Adrenal gland (tissue), 12 donors: ENCODE results near the gene TBC1D32. TPM values are rescaled to one million over a fixed set of nuclear protein-coding genes. Genes with fewer than 3 reads are reported as not detected.
"Not testable (repeated sequence)": the region's sequence is repeated elsewhere in the genome, so short reads cannot be mapped to it uniquely, and the experiment has no call there.

Experiments
- DNase-seq, 7 donors: peaks; one replicate each; pipeline ENCODE4 v3.0.0-alpha.2; 2019 to 2020
- H3K27ac ChIP-seq, 5 donors: fragments of 200-600 bp; sonication (generic) in 4 of 5; 1 replicate in 3 of 5; 2 replicates in 2 of 5; pipeline versions ENCODE4 v1.5.1 to v1.8.0; 2016 to 2020; ENCODE audit warnings: mild to moderate bottlenecking in 1 of 5
- H3K27me3 ChIP-seq: fragments of 200-600 bp; 2 replicates; pipeline ENCODE4 v1.8.0; 2021
- H3K36me3 ChIP-seq, 2 donors: fragments of 200-600 bp; replicated peaks in 1 of 2; 1 replicate in 1 of 2; 2 replicates in 1 of 2; pipeline versions ENCODE4 v1.5.1 to v1.8.0; 2018 to 2022
- H3K4me1 ChIP-seq, 2 donors: fragments of 200-600 bp; replicated peaks in 1 of 2; 1 replicate in 1 of 2; 2 replicates in 1 of 2; pipeline versions ENCODE4 v1.5.1 to v1.8.0; 2018 to 2021
- H3K4me3 ChIP-seq, 4 donors: fragments of 200-600 bp; sonication (generic) in 3 of 4; one replicate each; pipeline ENCODE4 v1.5.1; 2016 to 2018
- H3K9me3 ChIP-seq, 3 donors: fragments of 200-600 bp; sonication (generic) in 1 of 3; replicated peaks in 1 of 3; 1 replicate in 2 of 3; 2 replicates in 1 of 3; pipeline versions ENCODE4 v1.5.1 to v1.8.0; 2016 to 2021
- CTCF ChIP-seq, 6 experiments: fragments of 450-650 bp in 4 of 6; fragments of 200-600 bp in 2 of 6; sonication (generic) in 1 of 6; IDR thresholded peaks; 1 replicate in 5 of 6; 2 replicates in 1 of 6; pipeline versions ENCODE4 v1.5.1 to v1.8.0; 2016 to 2021; ENCODE audit warnings: antibody characterized with exemption in 6 of 6, mild to moderate bottlenecking in 2 of 6, moderate library complexity in 1 of 6
- POLR2A ChIP-seq, 2 donors: fragments of 450-650 bp; IDR thresholded peaks; one replicate each; pipeline ENCODE4 v1.6.1; 2017; ENCODE audit warnings: antibody characterized with exemption in 2 of 2, mild to moderate bottlenecking in 2 of 2, moderate library complexity in 1 of 2
- WGBS, 4 donors: extraction: QIAGEN DNeasy Blood & Tissue Kit in 2 of 4; methylation state at CpG; one replicate each; pipeline versions ENCODE4 v1.1.5 to v1.1.7; 2013 to 2017; 5-methylcytosine and 5-hydroxymethylcytosine counted together
- intact Hi-C, 2 donors: fragments of 100-400 bp; cut with DNase I; formaldehyde crosslinking; loops; one replicate each; pipeline versions ENCODE4 v1.14.1 to v1.15.0; 2022 to 2023
- polyA plus RNA-seq, 3 donors: library from polyadenylated mRNA; stranded (reverse); fragments of 200-250 nt in 2 of 3; fragments of 350-450 nt in 1 of 3; fragmentation: Illumina TruSeq in 1 of 3; extraction: RNeasy Lipid Tissue Mini Kit (QIAGEN cat#74804) in 1 of 3; gene quantifications; one replicate each; pipeline ENCODE4 v1.2.3, GENCODE V29; 2013 to 2014
- total RNA-seq, 9 donors: library from RNA; depleted of rRNA in 4 of 9; stranded (reverse); fragments of >200 nt in 4 of 9; fragments of 120-200 nt in 1 of 9; fragmentation: NEBNext Ultra II Directional in 1 of 9; extraction: Animal tissue kit (Norgen Biotek cat#: 25700) in 1 of 9; gene quantifications; one replicate each; pipeline versions ENCODE4 v1.1.0 to v1.2.4, GENCODE V29; 2013 to 2023
- donor health status: healthy with polysubstance abuse.
- donor health status: Bipolar disorder and iron deficiency.
- donor health status: DM: yes; HTN: yes; CAD: no.
- donor health status: DM: no; HTN: no; CAD: no.
- donor health status: DM: no; HTN: no; CAD: no.
- donor health status: DM: yes; HTN: yes; CAD: no.

The TBC1D32 gene
- total and polyA plus RNA-seq, 12 donors = 1.9 to 41.5 (median 9.0) TPM

GRCh38 chr6:121321282-121321681, 13.0 kb downstream of the TBC1D32 start:
- no peak overlapping the region for H3K4me3 ChIP-seq
- H3K27ac ChIP-seq = no peak overlapping the region
- no peak for DNase-seq
- no peaks in the 10 kb centered on the region for H3K9me3 ChIP-seq
- intact Hi-C loops = no loop called here
- no peaks in the 10 kb centered on the region for H3K4me1 ChIP-seq
- no peaks in the 10 kb centered on the region for H3K36me3 ChIP-seq
- TF ChIP-seq CTCF (IDR thresholded peaks at IDR 0.05) = no peak
- TF ChIP-seq POLR2A (IDR thresholded peaks at IDR 0.05) = no peak
- H3K27me3 ChIP-seq = no peaks in the 10 kb centered on the region
- WGBS, 4 donors = 80 to 87% (median 84%) methylated on average over 4 of the region's 4 CpGs

DNA sequence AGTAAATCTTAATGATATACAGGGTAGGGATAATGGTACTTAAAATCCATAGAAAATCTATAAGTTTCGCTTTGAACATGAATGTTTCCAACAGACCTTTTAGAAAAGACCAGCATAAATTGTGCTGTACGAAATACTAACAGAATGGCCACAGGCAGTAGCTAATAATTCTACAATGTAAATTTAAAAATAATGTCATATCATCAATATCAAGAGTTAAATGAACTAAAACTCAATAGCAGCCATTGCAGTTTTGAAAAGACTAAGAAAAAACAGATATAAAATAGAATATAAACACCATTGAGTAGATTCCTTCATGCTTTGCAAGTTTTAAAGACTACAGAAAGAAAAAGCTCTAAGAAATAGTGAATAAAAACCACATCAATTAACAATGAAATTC, 14.7 kb downstream of the TBC1D32 start:
- H3K27ac ChIP-seq = no peak overlapping the region
- no peaks in the 10 kb centered on the region for H3K36me3 ChIP-seq
- WGBS, 4 donors = 90 to 94% (median 92%) methylated on average over 2 of the region's 2 CpGs
- no peaks in the 10 kb centered on the region for H3K9me3 ChIP-seq
- peak overlapping the region in 1 of 4 donors; percentile 42 for H3K4me3 ChIP-seq
- no peaks in the 10 kb centered on the region for H3K4me1 ChIP-seq
- intact Hi-C loops = no loop called here
- DNase-seq = no peak
- TF ChIP-seq POLR2A (IDR thresholded peaks at IDR 0.05) (no peak), CTCF (IDR thresholded peaks at IDR 0.05) (no peak)
- H3K27me3 ChIP-seq = no peaks in the 10 kb centered on the region

DNA sequence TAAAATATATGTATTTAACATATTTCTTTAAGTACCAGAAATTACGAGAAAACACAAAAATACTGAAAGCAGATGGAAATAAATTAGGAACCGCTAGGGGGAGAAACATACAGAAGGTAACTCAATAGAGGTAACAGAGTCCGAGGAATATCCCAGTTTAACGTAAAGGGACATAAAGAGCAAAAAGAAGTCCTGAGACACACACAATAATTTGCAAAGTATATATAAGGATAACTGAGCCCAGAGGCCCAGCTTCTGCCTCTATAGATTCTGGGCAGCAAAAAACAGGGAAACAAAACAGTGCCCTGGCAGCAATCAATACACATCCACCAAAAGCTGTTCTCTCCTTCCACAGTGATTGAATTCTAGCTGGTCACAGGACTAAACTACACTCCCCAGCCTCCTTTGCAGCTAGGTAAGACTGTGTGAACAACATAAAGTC, 15.1 kb downstream of the TBC1D32 start:
- H3K27me3 ChIP-seq = no peaks in the 10 kb centered on the region
- no peaks in the 10 kb centered on the region for H3K4me1 ChIP-seq
- no peaks in the 10 kb centered on the region for H3K36me3 ChIP-seq
- TF ChIP-seq CTCF (IDR thresholded peaks at IDR 0.05) = peak; percentile 46 to 63 (median 58)
- no peak for TF ChIP-seq POLR2A (IDR thresholded peaks at IDR 0.05)
- DNase-seq = no peak
- H3K27ac ChIP-seq = no peak overlapping the region
- H3K4me3 ChIP-seq = peak overlapping the region in 1 of 4 donors; percentile 42
- intact Hi-C loops = no loop called here
- no peaks in the 10 kb centered on the region for H3K9me3 ChIP-seq
- WGBS, 4 donors = 19 to 29% (median 23%) methylated on average over 4 of the region's 4 CpGs

DNA sequence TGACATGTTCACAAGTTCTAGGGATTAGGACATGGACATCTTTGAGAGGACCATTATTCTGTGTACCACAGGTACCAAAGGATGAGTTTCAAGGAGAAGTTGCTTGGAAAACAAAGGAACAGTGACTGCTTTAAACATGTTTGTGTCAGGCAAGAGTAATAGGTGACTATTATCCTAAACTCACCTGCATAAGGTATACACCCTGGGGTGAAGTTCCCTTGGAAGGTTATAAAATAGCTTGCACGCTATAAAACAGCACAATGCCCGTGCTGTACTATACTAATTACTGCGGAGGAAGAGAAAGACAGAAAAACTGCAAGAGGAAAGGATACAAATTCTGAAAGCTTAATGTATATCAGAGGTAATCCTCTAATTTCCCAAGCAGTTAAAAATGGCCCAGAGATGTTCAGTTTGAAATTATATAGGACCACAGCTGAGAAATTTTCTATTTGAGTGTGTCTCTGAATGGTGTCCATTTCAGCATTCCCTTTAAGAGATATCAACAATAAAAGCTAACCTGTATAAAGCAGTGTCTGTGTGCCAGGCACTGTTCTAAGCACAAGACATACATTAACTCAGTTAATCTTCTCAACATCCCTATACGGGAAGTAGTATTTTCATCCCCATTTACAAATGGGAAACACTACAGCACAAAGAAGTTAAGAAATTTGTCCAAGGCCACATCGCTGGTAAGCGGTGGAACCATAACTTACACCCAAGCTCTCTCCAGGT, 19.7 kb downstream of the TBC1D32 start:
- H3K27ac ChIP-seq = no peak overlapping the region
- H3K4me3 ChIP-seq = no peak overlapping the region
- no peak for DNase-seq
- H3K4me1 ChIP-seq = no peaks in the 10 kb centered on the region
- no peaks in the 10 kb centered on the region for H3K9me3 ChIP-seq
- H3K36me3 ChIP-seq = no peaks in the 10 kb centered on the region
- intact Hi-C loops = no loop called here
- WGBS, 4 donors = 91 to 94% (median 92%) methylated on average over 6 of the region's 6 CpGs
- TF ChIP-seq POLR2A (IDR thresholded peaks at IDR 0.05) = no peak
- TF ChIP-seq CTCF (IDR thresholded peaks at IDR 0.05) = no peak
- no peaks in the 10 kb centered on the region for H3K27me3 ChIP-seq

DNA sequence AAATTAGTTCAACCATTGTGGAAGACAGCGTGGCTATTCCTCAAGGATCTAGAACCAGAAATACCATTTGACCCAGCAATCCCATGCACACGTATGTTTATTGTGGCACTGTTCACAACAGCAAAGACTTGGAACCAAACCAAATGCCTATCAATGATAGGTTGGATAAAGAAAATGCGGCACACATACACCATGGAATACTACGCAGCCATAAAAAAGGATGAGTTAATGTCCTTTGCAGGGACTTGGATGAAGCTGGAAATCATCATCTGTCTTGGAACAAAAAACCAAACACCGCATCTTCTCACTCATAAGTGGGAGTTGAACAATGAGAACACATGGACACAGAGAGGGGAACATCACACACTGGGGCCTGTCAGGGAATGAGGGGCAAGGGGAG, 22.5 kb downstream of the TBC1D32 start:
- 97 to 100% (median 98%) methylated on average over 5 of the region's 5 CpGs for WGBS, 4 donors
- intact Hi-C loops, DNase-seq, H3K36me3 ChIP-seq, H3K9me3 ChIP-seq, H3K4me1 ChIP-seq, H3K27ac ChIP-seq, H3K27me3 ChIP-seq, H3K4me3 ChIP-seq: not testable (repeated sequence)
